GM18909 (cell line): ENCODE results near the gene CNOT1.

Experiments used
- ATAC-seq: cut with Tn5 transposase; IDR thresholded peaks from one replicate; pipeline ENCODE4 v1.9.1; 2021; ENCODE audit warnings: mild to moderate bottlenecking; ENCODE audit not compliant: unreplicated experiment, poor library complexity

CNOT1 gene

DNA sequence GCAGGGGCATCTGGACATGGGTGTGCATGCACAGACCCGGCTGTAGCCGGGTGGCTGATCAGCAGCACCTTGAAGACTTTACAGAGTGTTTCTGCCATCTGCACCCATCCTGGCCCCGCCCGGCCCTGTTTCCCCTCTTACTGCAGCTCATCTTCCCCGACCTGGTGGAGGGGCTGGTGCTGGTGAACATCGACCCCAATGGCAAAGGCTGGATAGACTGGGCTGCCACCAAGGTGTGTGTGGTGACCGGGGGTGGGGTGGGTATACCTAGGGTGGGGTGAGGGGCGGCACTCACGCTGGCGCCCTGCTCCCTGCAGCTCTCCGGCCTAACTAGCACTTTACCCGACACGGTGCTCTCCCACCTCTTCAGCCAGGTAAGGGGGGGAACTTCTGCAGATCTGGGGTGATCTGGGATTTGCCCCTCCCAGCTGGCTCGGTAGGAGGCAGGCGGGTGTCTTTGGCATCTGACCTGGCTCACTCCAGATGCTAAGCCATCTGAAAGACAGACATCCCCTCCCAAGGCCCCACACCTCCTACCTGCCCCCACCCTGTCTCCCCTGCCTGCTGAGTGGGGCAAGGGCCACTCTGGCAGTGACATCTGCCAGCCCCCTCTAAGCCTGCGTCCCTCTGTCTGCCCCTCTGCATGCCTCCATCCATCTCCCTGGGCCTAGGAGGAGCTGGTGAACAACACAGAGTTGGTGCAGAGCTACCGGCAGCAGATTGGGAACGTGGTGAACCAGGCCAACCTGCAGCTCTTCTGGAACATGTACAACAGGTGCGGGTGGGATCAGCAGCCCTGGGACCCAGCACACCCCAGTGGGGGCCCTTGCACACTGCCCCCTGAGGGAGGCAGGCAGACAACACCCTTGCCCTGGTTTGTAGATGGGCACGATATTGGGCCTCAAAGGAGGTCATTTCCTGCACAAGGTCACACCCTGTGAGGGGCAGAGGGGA is 123.1 kb downstream of the CNOT1 start:
- no peak for ATAC-seq

- no peak for ATAC-seq
Observed at GRCh38 chr16:58503863-58504688, 125.5 kb downstream of the CNOT1 start.

DNA sequence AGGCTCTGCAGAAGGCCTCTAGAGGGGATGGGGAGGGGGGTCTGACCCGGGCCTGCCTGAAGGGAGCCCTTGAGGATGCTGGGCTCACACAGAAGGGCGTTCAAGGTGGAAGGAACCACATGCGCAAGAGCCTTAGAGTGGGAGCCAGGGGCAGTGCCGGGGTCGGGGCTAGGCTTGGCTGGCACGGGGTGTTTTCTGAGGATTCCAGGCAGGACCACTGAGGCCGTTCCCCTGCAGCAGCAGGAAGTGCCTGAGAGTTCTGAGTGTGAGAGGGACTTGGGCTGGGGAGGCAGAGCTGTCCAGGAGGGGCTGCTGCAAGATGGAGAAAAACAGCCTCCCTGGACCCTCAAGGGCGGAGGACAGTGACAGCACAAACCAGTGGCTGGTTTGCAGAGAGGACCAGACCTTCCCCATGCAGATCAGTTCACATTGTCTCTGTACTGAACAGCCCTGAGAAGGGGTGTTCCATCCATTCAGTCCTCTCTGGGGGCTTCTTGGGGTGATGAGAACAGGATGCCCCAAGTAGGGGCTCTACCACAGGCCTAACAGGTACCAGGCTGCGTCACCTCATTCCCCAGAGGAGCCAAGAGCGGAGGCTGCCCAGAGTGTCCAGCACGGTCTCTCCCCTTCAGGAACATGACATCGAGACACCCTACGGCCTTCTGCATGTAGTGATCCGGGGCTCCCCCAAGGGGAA is 126.3 kb downstream of the CNOT1 start:
- ATAC-seq = no peak

GRCh38 chr16:58502217-58502921 is 127.3 kb downstream of the CNOT1 start:
- ATAC-seq = no peak

- no peak for ATAC-seq
Observed at GRCh38 chr16:58501242-58502131, 128.1 kb downstream of the CNOT1 start.

DNA sequence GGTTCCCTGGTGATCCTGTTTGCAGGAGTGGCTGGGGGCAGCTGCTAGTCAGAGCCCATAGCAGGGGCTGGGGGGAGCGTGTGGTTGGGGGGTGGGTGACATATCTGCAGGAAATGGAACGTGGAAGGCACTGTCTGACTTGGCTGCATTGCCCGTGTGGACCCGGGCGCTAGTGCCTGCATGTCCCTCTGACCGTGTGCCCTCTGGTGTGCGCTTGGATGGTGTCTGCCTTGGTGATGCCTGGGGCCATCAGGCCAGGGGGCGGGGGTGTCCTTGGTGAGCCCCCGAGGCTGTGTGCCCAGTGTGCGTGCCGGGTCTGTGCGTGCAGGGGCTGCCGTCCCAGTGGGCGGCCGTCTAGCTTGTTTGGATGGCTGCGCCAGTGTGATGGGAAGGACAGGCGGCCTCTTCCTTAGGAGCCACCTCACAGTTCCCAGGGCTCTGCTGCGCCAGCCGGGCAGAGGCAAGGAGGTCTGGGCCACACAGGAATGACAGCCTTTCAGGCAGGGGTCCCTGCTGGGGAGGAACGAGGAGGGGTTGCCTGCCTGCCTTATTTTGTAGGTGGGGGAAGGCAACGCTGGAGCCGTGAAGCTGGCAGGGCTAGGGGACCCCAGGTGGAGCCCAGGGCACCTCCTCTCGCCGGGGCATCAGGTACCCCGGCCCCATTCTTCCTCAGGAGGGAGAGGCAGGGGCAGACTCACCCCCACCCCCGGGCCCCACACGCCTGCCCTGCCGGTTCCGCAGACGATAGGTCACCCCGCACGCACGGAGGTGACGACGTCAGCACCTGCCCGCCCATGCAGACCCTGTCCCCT is 129.0 kb downstream of the CNOT1 start:
- ATAC-seq = no peak

GRCh38 chr16:58499615-58500351 is 129.8 kb downstream of the CNOT1 start, which contains the start of gene NDRG4:
Gene NDRG4 (plus strand): TSS chr16:58500143. CDS start chr16:58500249, 106 bp downstream.
- ATAC-seq = peak; percentile 57

DNA sequence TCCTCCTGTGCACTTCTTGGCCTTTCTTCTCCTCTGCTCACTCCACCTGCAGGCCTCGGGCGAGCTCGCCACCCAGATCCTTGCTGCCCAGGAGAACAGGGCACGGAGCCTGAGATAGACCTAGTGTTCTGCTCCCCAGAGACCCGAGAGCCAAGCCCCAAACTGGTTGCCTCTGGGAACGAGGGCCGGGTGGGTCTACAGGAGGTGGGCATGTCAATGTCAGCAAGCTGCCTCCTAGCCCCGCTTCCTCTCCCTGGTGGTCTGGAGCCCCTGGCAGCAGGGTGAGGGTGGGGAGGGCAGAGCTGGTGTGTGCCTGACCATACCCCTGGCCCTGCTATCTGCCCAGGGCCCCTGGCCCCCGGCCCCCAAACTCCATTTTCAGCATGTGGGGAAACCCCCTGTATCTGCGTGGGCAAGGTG is 130.5 kb downstream of the CNOT1 start:
- ATAC-seq = no peak

DNA sequence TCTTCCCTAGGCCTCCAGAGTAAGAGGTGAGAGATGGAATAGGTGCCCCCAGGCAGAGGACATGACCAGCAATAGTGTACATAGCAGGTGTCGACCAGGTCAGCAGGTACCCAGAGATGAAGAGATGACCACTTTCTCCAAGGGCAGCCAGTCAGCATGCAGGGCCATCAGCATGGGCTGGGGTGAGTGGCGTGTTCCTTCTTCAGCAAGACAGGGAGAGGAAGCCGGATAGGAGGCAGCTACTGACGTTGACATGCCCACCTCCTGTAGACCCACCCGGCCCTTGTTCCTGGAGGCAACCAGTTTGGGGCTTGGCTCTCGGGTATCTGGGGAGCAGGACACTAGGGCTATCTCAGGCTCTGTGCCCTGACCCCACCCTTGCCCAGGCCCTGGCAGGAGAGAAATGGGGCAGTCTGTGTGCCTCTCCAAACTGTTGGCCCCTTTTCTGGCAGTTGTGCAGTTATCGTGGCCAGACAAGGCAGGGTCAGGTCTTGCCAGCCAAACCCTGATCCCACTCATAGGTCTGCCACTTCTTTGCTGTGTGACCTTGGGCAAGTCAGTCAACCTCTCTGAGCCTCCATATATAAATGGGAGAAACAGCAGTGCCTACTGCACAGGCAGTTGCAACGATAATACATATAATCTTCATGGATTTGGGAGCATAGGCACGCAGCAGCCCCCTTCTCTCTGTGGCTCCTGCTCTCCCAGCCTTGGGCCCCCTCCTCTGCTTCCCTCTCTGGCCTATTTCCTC is 131.1 kb downstream of the CNOT1 start:
- no peak for ATAC-seq

DNA sequence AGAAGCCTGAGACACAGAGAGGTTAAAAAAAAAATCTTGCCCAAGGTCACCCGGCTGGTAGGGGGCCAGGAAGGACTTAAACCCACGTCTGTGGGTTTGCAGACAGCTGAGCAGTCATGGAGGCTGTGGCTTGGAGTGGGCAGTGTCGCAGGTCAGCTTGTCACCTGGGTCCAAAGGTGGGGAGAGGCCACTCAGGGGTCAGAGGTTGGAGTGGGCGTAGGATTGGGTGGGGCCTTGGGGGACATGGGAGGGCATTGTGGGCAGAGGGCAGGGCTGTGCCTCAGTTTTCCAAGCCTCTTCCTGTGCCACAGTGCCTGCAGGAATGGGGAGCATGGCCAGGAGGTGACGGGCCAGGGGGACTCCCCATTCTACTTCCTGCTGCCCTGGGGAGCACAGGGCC is 131.7 kb downstream of the CNOT1 start:
- ATAC-seq = no peak

GRCh38 chr16:58497468-58497867 is 132.2 kb downstream of the CNOT1 start:
- ATAC-seq = no peak

GRCh38 chr16:58495521-58496331 is 133.9 kb downstream of the CNOT1 start:
- no peak for ATAC-seq

DNA sequence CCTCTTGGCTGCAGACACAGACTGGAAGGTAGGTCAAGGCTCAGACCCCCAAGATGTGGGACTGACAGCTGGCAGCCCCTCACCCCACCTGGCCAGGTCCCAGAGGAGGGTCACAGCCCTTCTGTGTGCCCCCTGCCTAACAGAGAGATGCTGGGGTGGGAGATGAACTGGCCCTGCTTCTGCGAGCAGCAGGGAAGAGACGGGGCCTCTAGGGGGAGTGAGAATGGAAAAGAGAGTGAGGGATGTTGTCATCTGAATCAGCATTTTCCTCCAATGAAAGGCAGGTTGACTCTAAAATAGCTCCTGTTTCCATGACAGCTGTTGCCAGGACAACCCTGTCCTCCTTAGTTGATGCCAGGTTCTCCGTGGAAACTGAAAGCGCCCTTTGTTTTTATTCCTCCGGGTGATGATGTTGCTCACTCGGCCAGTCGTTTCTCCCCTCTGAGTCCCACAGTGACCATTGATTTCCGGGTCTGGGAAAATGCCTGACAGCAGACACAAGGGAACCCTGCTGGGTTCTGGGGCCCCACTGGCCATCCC is 134.6 kb downstream of the CNOT1 start:
- ATAC-seq = peak; percentile 76

DNA sequence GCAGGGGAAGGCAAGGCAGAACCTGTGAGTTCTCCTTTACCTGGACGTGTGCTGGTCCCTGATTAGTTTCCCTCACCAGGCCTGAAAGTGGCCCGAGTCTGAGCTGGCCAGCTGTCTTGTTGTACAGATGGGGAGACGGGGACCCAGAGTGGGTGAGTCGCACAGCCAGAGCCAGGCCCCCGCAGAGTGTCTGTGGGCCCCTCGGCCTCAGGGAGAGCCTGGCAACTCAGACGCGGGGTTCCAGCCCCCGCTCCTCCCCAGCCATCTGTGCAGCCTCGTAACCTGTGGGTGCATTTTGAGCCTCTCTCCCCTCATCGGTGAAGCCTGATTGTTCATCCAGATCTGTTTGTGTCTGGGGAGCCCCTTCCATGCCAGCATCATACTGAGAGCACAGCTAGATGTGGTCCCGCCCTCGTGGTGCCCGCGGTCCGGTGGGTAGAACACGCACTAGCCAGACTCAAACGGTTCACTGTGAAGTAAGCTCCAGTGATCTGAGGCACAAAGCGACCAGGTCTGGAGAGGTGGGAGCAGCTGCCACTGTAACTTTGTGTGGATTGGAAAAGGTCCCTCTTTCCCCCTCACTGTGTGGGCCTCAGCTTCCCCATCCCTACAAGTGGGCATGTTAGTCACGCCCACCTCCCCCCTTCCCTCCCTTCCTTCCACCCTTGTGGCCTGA is 135.7 kb downstream of the CNOT1 start:
- no peak for ATAC-seq

DNA sequence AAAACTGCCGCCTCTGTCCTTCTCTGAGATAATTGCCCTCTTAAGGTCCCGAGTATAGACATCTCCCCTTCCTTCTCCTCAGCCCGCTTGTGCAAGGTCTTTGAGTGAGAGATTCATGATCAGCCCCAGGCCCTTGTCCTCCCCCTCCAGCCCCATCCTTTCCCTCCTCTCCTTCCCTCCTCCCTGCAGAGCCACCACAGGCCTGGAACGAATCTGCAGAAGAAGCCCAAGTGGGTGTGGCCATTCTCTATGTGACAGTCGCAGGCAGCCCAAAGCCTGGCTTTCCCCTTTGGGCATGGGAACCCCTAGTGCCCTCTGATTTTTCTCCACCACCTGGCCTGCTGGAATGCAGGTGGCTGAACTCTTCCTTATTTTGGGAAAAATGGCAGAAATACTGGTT is 136.9 kb downstream of the CNOT1 start:
- ATAC-seq = no peak
